ENCODE measurements around the gene GAS2L3. TPM values are rescaled to one million over a fixed set of nuclear protein-coding genes. Genes with fewer than 3 reads are reported as not detected.

GAS2L3 gene
- total RNA-seq, 1 experiment from 2014 or later, result 47.4 TPM

DNA sequence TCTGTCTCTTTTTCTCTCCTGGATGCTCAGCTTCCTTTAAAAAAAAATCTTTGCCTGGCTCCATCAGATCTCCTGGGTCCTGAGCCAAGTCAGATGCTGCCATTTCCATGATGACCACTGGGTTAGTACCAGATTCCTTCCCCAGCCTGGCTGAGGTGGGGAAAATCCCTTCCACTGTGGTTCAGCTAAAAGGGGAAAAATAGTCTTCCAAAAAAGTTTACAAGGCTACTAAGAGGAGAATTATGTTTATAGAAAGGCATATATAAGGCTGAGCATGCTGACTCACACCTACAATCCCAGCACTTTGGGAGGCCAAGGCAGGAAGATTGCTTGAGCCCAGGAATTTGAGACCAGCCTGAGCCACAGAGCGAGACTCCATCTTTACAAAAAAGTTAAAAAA is 28.4 kb upstream of the GAS2L3 start:
- POLR2A ChIA-PET, result interaction anchor here (0.7 kb wide), 1 partner anchor 87 kb away, joined by 9 read pairs; no protein-coding TSS in a partner anchor
- Histone ChIP-seq H3K27ac (ENCODE audit: low read length) (no peak overlapping the region), H3K9me3 (ENCODE audit: control insufficient read depth, insufficient read depth, low read depth, low read length) (no peaks in the 10 kb centered on the region), H3K36me3 (ENCODE audit: control insufficient read depth, insufficient read depth, low read length) (no peaks in the 10 kb centered on the region), H3K27me3 (ENCODE audit: control insufficient read depth, insufficient read depth, low read length) (peaks cover 8% of the 10 kb centered on the region), H3K4me3 (ENCODE audit: low read depth in 2 of 2, low read length in 2 of 2) (no peak overlapping the region), H3K4me1 (ENCODE audit: control insufficient read depth, insufficient read depth, low read length) (no peaks in the 10 kb centered on the region)
- no TSS peak for BruUV-seq (replicated peaks)
- CTCF ChIA-PET, result no interaction called here
- in situ Hi-C loops (cut with HindIII; ENCODE audit: low pct_unique_long_range_greater_than_20kb, low sequenced_read_pairs), result no loop called here
- TF ChIP-seq, protein P1, sequence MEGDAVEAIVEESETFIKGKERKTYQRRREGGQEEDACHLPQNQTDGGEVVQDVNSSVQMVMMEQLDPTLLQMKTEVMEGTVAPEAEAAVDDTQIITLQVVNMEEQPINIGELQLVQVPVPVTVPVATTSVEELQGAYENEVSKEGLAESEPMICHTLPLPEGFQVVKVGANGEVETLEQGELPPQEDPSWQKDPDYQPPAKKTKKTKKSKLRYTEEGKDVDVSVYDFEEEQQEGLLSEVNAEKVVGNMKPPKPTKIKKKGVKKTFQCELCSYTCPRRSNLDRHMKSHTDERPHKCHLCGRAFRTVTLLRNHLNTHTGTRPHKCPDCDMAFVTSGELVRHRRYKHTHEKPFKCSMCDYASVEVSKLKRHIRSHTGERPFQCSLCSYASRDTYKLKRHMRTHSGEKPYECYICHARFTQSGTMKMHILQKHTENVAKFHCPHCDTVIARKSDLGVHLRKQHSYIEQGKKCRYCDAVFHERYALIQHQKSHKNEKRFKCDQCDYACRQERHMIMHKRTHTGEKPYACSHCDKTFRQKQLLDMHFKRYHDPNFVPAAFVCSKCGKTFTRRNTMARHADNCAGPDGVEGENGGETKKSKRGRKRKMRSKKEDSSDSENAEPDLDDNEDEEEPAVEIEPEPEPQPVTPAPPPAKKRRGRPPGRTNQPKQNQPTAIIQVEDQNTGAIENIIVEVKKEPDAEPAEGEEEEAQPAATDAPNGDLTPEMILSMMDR (IDR thresholded peaks at IDR 0.05), result no peak
- TF ChIP-seq POLR2AphosphoS5 (IDR thresholded peaks at IDR 0.05; ENCODE audit: low read depth, low read length) (no peak), SIN3A (IDR thresholded peaks at IDR 0.05; ENCODE audit: borderline replicate concordance, insufficient read depth, low read depth, low read length) (no peak), TCF7L2 (IDR thresholded peaks at IDR 0.05; ENCODE audit: low read depth, low read length) (no peak)
- TF ChIP-seq, protein P2, sequence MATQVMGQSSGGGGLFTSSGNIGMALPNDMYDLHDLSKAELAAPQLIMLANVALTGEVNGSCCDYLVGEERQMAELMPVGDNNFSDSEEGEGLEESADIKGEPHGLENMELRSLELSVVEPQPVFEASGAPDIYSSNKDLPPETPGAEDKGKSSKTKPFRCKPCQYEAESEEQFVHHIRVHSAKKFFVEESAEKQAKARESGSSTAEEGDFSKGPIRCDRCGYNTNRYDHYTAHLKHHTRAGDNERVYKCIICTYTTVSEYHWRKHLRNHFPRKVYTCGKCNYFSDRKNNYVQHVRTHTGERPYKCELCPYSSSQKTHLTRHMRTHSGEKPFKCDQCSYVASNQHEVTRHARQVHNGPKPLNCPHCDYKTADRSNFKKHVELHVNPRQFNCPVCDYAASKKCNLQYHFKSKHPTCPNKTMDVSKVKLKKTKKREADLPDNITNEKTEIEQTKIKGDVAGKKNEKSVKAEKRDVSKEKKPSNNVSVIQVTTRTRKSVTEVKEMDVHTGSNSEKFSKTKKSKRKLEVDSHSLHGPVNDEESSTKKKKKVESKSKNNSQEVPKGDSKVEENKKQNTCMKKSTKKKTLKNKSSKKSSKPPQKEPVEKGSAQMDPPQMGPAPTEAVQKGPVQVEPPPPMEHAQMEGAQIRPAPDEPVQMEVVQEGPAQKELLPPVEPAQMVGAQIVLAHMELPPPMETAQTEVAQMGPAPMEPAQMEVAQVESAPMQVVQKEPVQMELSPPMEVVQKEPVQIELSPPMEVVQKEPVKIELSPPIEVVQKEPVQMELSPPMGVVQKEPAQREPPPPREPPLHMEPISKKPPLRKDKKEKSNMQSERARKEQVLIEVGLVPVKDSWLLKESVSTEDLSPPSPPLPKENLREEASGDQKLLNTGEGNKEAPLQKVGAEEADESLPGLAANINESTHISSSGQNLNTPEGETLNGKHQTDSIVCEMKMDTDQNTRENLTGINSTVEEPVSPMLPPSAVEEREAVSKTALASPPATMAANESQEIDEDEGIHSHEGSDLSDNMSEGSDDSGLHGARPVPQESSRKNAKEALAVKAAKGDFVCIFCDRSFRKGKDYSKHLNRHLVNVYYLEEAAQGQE (IDR thresholded peaks at IDR 0.05; ENCODE audit: insufficient read depth in 1 of 2, low read depth in 2 of 2, low read length in 1 of 2), result no peak
- no peak for DNase-seq (ENCODE audit: low read depth, low spot score)
- ATAC-seq, result no peak
- intact Hi-C loops (cut with micrococcal nuclease; ENCODE audit: unreplicated experiment), result no loop called here

DNA sequence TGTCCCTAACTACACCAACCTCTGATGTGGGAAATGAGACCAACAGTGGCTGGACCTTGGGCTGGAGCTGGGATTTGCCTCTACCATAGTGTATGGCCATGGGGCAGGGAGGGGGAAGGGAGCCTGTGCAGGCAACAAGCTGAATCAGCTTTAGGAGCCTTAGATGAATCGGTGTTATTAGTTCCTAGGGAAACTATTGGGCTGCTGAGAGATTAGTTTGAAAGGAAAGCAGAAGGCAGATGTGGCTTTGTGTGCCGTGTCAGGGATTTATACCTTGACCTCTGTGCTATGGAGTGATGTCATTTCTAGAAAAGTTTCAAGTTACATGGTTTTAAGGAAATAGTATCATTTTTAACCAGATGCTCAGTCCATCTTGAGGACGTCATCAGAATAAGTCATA is 19.5 kb upstream of the GAS2L3 start:
- no peaks in the 10 kb centered on the region for H3K4me1 ChIP-seq (ENCODE audit: control insufficient read depth, insufficient read depth, low read length)
- TF ChIP-seq, protein P2 (IDR thresholded peaks at IDR 0.05; ENCODE audit: insufficient read depth in 1 of 2, low read depth in 2 of 2, low read length in 1 of 2), result no peak
- TF ChIP-seq, protein P1 (IDR thresholded peaks at IDR 0.05), result no peak
- no peak for TF ChIP-seq TCF7L2 (IDR thresholded peaks at IDR 0.05; ENCODE audit: low read depth, low read length)
- no peak for TF ChIP-seq SIN3A (IDR thresholded peaks at IDR 0.05; ENCODE audit: borderline replicate concordance, insufficient read depth, low read depth, low read length)
- no peak for TF ChIP-seq POLR2AphosphoS5 (IDR thresholded peaks at IDR 0.05; ENCODE audit: low read depth, low read length)
- no peak for DNase-seq (ENCODE audit: low read depth, low spot score)
- no peak overlapping the region for H3K27ac ChIP-seq (ENCODE audit: low read length)
- POLR2A ChIA-PET, result no interaction called here
- H3K36me3 ChIP-seq (ENCODE audit: control insufficient read depth, insufficient read depth, low read length), result no peaks in the 10 kb centered on the region
- no peaks in the 10 kb centered on the region for H3K27me3 ChIP-seq (ENCODE audit: control insufficient read depth, insufficient read depth, low read length)
- in situ Hi-C loops (cut with HindIII; ENCODE audit: low pct_unique_long_range_greater_than_20kb, low sequenced_read_pairs), result no loop called here
- CTCF ChIA-PET, result no interaction called here
- H3K4me3 ChIP-seq (ENCODE audit: low read depth in 2 of 2, low read length in 2 of 2), result no peak overlapping the region
- H3K9me3 ChIP-seq (ENCODE audit: control insufficient read depth, insufficient read depth, low read depth, low read length), result no peaks in the 10 kb centered on the region
- intact Hi-C loops (cut with micrococcal nuclease; ENCODE audit: unreplicated experiment), result loop anchor here (1.0 to 10.0 kb wide), 3 partner anchors 159 to 322 kb away; no protein-coding TSS in a partner anchor
- ATAC-seq, result peak; percentile 65; the same call in 1 of the 2 replicates
- BruUV-seq (replicated peaks), result no TSS peak

Measured in Panc1 (cell line).